IMR-90 (cell line): Measurements from ENCODE around the gene WIPF2. TPM values are rescaled to one million over a fixed set of nuclear protein-coding genes. Genes with fewer than 3 reads are reported as not detected.

ENCODE experiments used
- ATAC-seq: fragments of 200-7000 bp; cut with Tn5 transposase; 2 replicates; pipeline ENCODE4 v1.9.1; 2020; ENCODE audit warnings: low read depth, mild to moderate bottlenecking, moderate library complexity
- BruUV-seq: library from RNA; stranded (reverse); fragments of 400-500 nt; replicated peaks from 2 replicates; lab custom pipeline; 2021; lab: Mats Ljungman, UMichigan
- CTCF ChIA-PET: fragments of 300-600 bp; formaldehyde crosslinking; extraction: SDS; loops from one replicate; lab custom pipeline; 2021; ENCODE audit warnings: antibody characterized with exemption; lab: Yijun Ruan, JAX
- POLR2A ChIA-PET: fragments of 300-600 bp; sonication (Branson Sonifier 250); formaldehyde crosslinking; loops from one replicate; lab custom pipeline; 2022; ENCODE audit warnings: antibody characterized with exemption; ENCODE audit not compliant: unreplicated experiment; lab: Charles Lee
- DNase-seq: peaks from one replicate; pipeline ENCODE4 v3.0.0; 2013
- H2AFZ ChIP-seq: replicated peaks from 2 replicates; pipeline ENCODE3; 2013; ENCODE audit warnings: low read length, mild to moderate bottlenecking; ENCODE audit not compliant: poor library complexity
- H2AK5ac ChIP-seq: 2 replicates; pipeline ENCODE4 v1.6.1; 2013; ENCODE audit warnings: low read depth, low read length, inconsistent platforms
- H2AK9ac ChIP-seq: replicated peaks from 2 replicates; pipeline ENCODE3; 2013; ENCODE audit warnings: mild to moderate bottlenecking, low read depth, low read length, moderate library complexity; ENCODE audit not compliant: poor library complexity
- H2BK120ac ChIP-seq: 2 replicates; pipeline ENCODE4 v1.6.1; 2013; ENCODE audit warnings: low read depth, low read length, inconsistent platforms
- H2BK15ac ChIP-seq: 3 replicates; pipeline ENCODE4 v1.6.1; 2013; ENCODE audit warnings: low read depth, low read length, inconsistent platforms
- H2BK20ac ChIP-seq: 2 replicates; pipeline ENCODE4 v1.6.1; 2013; ENCODE audit warnings: low read depth, mild to moderate bottlenecking, inconsistent platforms, low read length, moderate library complexity
- H2BK5ac ChIP-seq: 2 replicates; pipeline ENCODE4 v1.6.1; 2013; ENCODE audit warnings: mild to moderate bottlenecking, low read depth, low read length, inconsistent platforms; ENCODE audit not compliant: poor library complexity, severe bottlenecking
- H3K14ac ChIP-seq: replicated peaks from 2 replicates; pipeline ENCODE4 v1.6.1; 2013; ENCODE audit warnings: low read depth, low read length, inconsistent platforms
- H3K18ac ChIP-seq: 2 replicates; pipeline ENCODE4 v1.6.1; 2013; ENCODE audit warnings: low read depth, low read length, control low read depth
- H3K23ac ChIP-seq: 2 replicates; pipeline ENCODE4 v1.6.1; 2013; ENCODE audit warnings: low read depth, low read length, inconsistent platforms
- H3K27ac ChIP-seq: 2 replicates; pipeline ENCODE4 v1.5.1; 2013; ENCODE audit warnings: mild to moderate bottlenecking, control low read depth, low read length; ENCODE audit not compliant: insufficient read depth
- H3K27me3 ChIP-seq: 2 replicates; pipeline ENCODE4 v1.6.1; 2013; ENCODE audit warnings: low read length; ENCODE audit not compliant: control insufficient read depth, insufficient read depth
- H3K36me3 ChIP-seq: 2 replicates; pipeline ENCODE4 v1.6.1; 2013; ENCODE audit warnings: low read length, mixed read lengths; ENCODE audit not compliant: control insufficient read depth, insufficient read depth
- H3K4ac ChIP-seq: 2 replicates; pipeline ENCODE4 v1.6.1; 2013; ENCODE audit warnings: low read depth, low read length, inconsistent platforms
- H3K4me1 ChIP-seq: 2 replicates; pipeline ENCODE4 v1.6.1; 2013; ENCODE audit warnings: low read length, mixed read lengths; ENCODE audit not compliant: control insufficient read depth, insufficient read depth
- H3K4me2 ChIP-seq: 2 replicates; pipeline ENCODE4 v1.6.1; 2013; ENCODE audit warnings: low read depth, mild to moderate bottlenecking, control low read depth, low read length, moderate library complexity
- H3K4me3 ChIP-seq: 2 replicates; pipeline ENCODE4 v1.5.1; 2013; ENCODE audit warnings: low read depth, mild to moderate bottlenecking, control low read depth, low read length, moderate library complexity; ENCODE audit not compliant: insufficient read depth
- H3K56ac ChIP-seq: 2 replicates; pipeline ENCODE4 v1.6.1; 2013; ENCODE audit warnings: low read length, inconsistent platforms; ENCODE audit not compliant: insufficient read depth; ENCODE audit errors: extremely low read depth
- H3K79me1 ChIP-seq, 2 experiments: 2 replicates each; pipeline ENCODE4 v1.6.1; 2013; ENCODE audit warnings: low read length in 2 of 2, inconsistent platforms in 1 of 2, low read depth in 1 of 2
- H3K9ac ChIP-seq: 2 replicates; pipeline ENCODE4 v1.6.1; 2013; ENCODE audit warnings: low read depth, low read length, control low read depth
- H3K9me1 ChIP-seq: 2 replicates; pipeline ENCODE4 v1.6.1; 2013; ENCODE audit warnings: low read length, inconsistent platforms; ENCODE audit not compliant: insufficient read depth
- H3K9me3 ChIP-seq: 2 replicates; pipeline ENCODE4 v1.6.1; 2013; ENCODE audit warnings: low read length; ENCODE audit not compliant: control insufficient read depth, insufficient read depth
- H4K20me1 ChIP-seq: 2 replicates; pipeline ENCODE4 v1.6.1; 2013; ENCODE audit warnings: low read length, inconsistent platforms; ENCODE audit not compliant: insufficient read depth
- H4K5ac ChIP-seq: 2 replicates; pipeline ENCODE4 v1.6.1; 2013; ENCODE audit warnings: mild to moderate bottlenecking, low read depth, low read length, control low read depth
- H4K8ac ChIP-seq, 2 experiments: 2 replicates each; pipeline ENCODE4 v1.6.1; 2013; ENCODE audit warnings: low read depth in 2 of 2, low read length in 2 of 2, control low read depth in 1 of 2, inconsistent platforms in 1 of 2
- H4K91ac ChIP-seq: 2 replicates; pipeline ENCODE4 v1.6.1; 2013; ENCODE audit warnings: low read depth, low read length, inconsistent platforms; ENCODE audit not compliant: insufficient read depth
- BHLHE40 ChIP-seq: fragments of 150-350 bp; IDR thresholded peaks from 2 replicates; pipeline ENCODE4 v1.6.1; 2016; ENCODE audit warnings: mild to moderate bottlenecking, low read depth, low read length
- CEBPB ChIP-seq: IDR thresholded peaks from 2 replicates; pipeline ENCODE4 v1.6.1; 2012; ENCODE audit warnings: low read depth, low read length, improper control_type of control experiment
- CHD1 ChIP-seq: IDR thresholded peaks from 2 replicates; pipeline ENCODE4 v1.6.1; 2012; ENCODE audit warnings: low read depth, low read length, improper control_type of control experiment
- MAFK ChIP-seq: IDR thresholded peaks from 2 replicates; pipeline ENCODE4 v1.6.1; 2012; ENCODE audit warnings: low read depth, low read length, improper control_type of control experiment
- MAZ ChIP-seq: IDR thresholded peaks from 2 replicates; pipeline ENCODE4 v1.6.1; 2012; ENCODE audit warnings: low read depth, mild to moderate bottlenecking, low read length, improper control_type of control experiment, moderate library complexity, borderline replicate concordance
- RAD21 ChIP-seq: IDR thresholded peaks from 2 replicates; pipeline ENCODE4 v1.6.1; 2012; ENCODE audit warnings: low read length, improper control_type of control experiment
- RFX5 ChIP-seq: IDR thresholded peaks from 2 replicates; pipeline ENCODE4 v1.8.0; 2012; ENCODE audit warnings: low read depth, mild to moderate bottlenecking, low read length, moderate library complexity
- WGBS, 2 experiments: methylation state at CpG; one replicate each; pipeline versions ENCODE4 v1.1.5 to v1.1.7; 2013; ENCODE audit warnings: missing lambda C conversion rate in 2 of 2; ENCODE audit not compliant: insufficient read length in 1 of 2; ENCODE audit errors: extremely low coverage in 2 of 2; 5-methylcytosine and 5-hydroxymethylcytosine counted together
- dilution Hi-C: fragments of 300-500 bp; cut with HindIII; formaldehyde crosslinking; loops from one replicate; pipeline ENCODE4 v1.14.3; 2018; ENCODE audit warnings: low sequenced_read_pairs; ENCODE audit not compliant: unreplicated experiment
- in situ Hi-C: fragments of 300-500 bp; cut with MboI; formaldehyde crosslinking; loops from 3 replicates; pipeline ENCODE4 v1.14.3; 2019; ENCODE audit warnings: low sequenced_read_pairs, inconsistent platforms, mixed read lengths
- intact Hi-C: fragments of 100-400 bp; cut with micrococcal nuclease; formaldehyde crosslinking; loops from 2 replicates; pipeline ENCODE4 v1.10.0; 2022
- polyA plus RNA-seq, 3 experiments: library from polyadenylated mRNA; depleted of rRNA; stranded (reverse); fragments of >200 nt; gene quantifications; 2 replicates each; pipeline ENCODE4 v1.2.3, GENCODE V29; 2012; ENCODE audit warnings: low replicate concordance in 1 of 3
- total RNA-seq: library from RNA; depleted of rRNA; stranded (reverse); fragments of >200 nt; gene quantifications from 2 replicates; pipeline ENCODE4 v1.2.3, GENCODE V29; 2012
- TF ChIP-seq, protein P1 (sequence below): fragments of 150-350 bp; IDR thresholded peaks from 2 replicates; pipeline ENCODE4 v1.6.1; 2016; ENCODE audit warnings: low read depth, mild to moderate bottlenecking, low read length, moderate library complexity, borderline replicate concordance

The WIPF2 gene
- total and polyA plus RNA-seq, 2 of the 4 experiments (the other 2 are of a cell fraction): 2.0 to 8.9 TPM

DNA sequence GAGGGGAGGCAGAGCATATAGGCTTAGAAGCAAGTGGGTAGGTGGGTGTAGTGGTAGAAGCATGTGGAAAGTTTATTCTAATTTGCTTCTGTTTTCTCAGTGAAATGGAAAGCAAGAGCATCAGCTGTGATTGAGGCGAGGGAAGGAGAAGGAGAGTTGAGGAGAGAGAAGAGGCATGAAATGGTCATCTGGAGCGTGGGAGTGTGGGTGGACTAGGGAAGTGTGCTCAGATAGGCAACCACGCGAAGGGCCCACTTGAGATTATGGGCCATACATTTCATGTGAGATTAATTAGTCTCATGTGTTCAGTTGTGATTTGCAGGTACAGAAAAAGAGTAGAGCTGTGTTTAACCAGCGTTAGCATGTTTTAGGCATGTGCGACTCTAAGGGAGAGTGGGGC is 47.8 kb downstream of the WIPF2 start:
- H4K20me1 ChIP-seq: no peaks in the 10 kb centered on the region
- no peak overlapping the region for H4K91ac ChIP-seq
- no peak for TF ChIP-seq MAZ
- no peak for TF ChIP-seq RAD21
- no peak for TF ChIP-seq CHD1
- no peak for TF ChIP-seq MAFK
- no peak for TF ChIP-seq BHLHE40
- no peak for TF ChIP-seq CEBPB
- no peak for TF ChIP-seq RFX5
- TF ChIP-seq, protein P1, sequence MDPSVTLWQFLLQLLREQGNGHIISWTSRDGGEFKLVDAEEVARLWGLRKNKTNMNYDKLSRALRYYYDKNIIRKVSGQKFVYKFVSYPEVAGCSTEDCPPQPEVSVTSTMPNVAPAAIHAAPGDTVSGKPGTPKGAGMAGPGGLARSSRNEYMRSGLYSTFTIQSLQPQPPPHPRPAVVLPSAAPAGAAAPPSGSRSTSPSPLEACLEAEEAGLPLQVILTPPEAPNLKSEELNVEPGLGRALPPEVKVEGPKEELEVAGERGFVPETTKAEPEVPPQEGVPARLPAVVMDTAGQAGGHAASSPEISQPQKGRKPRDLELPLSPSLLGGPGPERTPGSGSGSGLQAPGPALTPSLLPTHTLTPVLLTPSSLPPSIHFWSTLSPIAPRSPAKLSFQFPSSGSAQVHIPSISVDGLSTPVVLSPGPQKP: no peak
- H3K14ac ChIP-seq: no peak overlapping the region
- in situ Hi-C loops (no loop called here), dilution Hi-C loops (no loop called here), intact Hi-C loops (no loop called here)
- no peak overlapping the region for H2AK9ac ChIP-seq
- no peak overlapping the region for H4K8ac ChIP-seq
- BruUV-seq: no TSS peak
- no peaks in the 10 kb centered on the region for H3K9me3 ChIP-seq
- H2BK15ac ChIP-seq: no peak overlapping the region
- H3K56ac ChIP-seq: no peak overlapping the region; the same call in 1 of the 2 replicates
- H3K27ac ChIP-seq: no peak overlapping the region
- no peak overlapping the region for H2AFZ ChIP-seq
- no peak overlapping the region for H3K23ac ChIP-seq
- H2BK120ac ChIP-seq: no peak overlapping the region
- no peak overlapping the region for H3K4me2 ChIP-seq
- CTCF ChIA-PET: no interaction called here
- no peak overlapping the region for H2BK20ac ChIP-seq
- no peak overlapping the region for H2BK5ac ChIP-seq
- peaks cover 11 to 39% of the 10 kb centered on the region in 2 experiments; a peak in 3 of 4 replicates for H3K79me1 ChIP-seq
- ATAC-seq: no peak
- H2AK5ac ChIP-seq: no peak overlapping the region
- POLR2A ChIA-PET: no interaction called here
- no peak for DNase-seq
- no peak overlapping the region for H4K5ac ChIP-seq
- H3K4ac ChIP-seq: no peak overlapping the region
- H3K9ac ChIP-seq: no peak overlapping the region
- H3K27me3 ChIP-seq: no peaks in the 10 kb centered on the region
- WGBS, 2 experiments: 100% methylated on average over 3 of the region's 6 CpGs; no CpG with 5 or more reads in 1 of the 2 experiments
- peaks cover 8% of the 10 kb centered on the region; the same call in 1 of the 2 replicates for H3K9me1 ChIP-seq
- H3K4me3 ChIP-seq: no peak overlapping the region
- H3K18ac ChIP-seq: no peak overlapping the region
- H3K4me1 ChIP-seq: no peaks in the 10 kb centered on the region
- peaks cover 50% of the 10 kb centered on the region for H3K36me3 ChIP-seq
